H7 (cell line): ENCODE measurements around the gene CD8B2. TPM values are rescaled to one million over a fixed set of nuclear protein-coding genes. Genes with fewer than 3 reads are reported as not detected.
"Not testable (repeated sequence)": the region's sequence is repeated elsewhere in the genome, so short reads cannot be mapped to it uniquely, and the experiment has no call there.

ENCODE experiments used
- DNase-seq: peaks from one replicate; pipeline ENCODE4 v3.0.0; 2012
- H3K27me3 ChIP-seq: 2 replicates; pipeline ENCODE4 v1.6.0; 2011; ENCODE audit warnings: mild to moderate bottlenecking, low read length; ENCODE audit not compliant: control insufficient read depth, insufficient read depth
- H3K36me3 ChIP-seq: replicated peaks from 2 replicates; pipeline ENCODE4 v1.5.1; 2011; ENCODE audit warnings: low read length; ENCODE audit not compliant: control insufficient read depth, insufficient read depth
- H3K4me3 ChIP-seq: 2 replicates; pipeline ENCODE4 v1.5.1; 2011; ENCODE audit warnings: low read depth, mild to moderate bottlenecking, control low read depth, low read length, moderate library complexity; ENCODE audit not compliant: insufficient read depth
- total RNA-seq: library from RNA; depleted of rRNA; stranded (reverse); fragments of >200 nt; shearing (Covaris generic); gene quantifications from 2 replicates; pipeline ENCODE4 v1.2.3, GENCODE V29; 2014

CD8B2 gene
- total RNA-seq, 1 experiment from 2014 or later: not detected

DNA sequence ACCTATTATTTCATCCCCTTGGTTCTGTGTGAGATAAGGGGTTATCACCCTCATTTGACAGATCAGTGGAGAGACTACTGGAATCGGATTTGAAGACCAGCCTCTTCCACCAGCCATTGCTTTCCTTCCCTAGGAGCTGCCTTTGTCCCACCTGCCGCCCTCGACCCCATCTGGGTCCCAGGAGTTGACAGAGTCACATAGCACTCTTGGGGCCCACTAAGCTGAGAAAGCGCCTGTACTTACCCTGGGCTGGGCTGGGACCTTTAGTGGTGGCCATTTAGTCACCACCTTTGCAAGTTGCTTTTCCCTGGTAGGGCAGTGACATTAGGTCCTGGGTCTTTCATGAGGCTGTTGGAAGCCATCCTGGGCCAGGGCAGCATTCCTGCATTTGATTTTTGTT is 17.6 kb downstream of the CD8B2 start:
- not testable (repeated sequence) for DNase-seq, H3K36me3 ChIP-seq, H3K27me3 ChIP-seq, H3K4me3 ChIP-seq

DNA sequence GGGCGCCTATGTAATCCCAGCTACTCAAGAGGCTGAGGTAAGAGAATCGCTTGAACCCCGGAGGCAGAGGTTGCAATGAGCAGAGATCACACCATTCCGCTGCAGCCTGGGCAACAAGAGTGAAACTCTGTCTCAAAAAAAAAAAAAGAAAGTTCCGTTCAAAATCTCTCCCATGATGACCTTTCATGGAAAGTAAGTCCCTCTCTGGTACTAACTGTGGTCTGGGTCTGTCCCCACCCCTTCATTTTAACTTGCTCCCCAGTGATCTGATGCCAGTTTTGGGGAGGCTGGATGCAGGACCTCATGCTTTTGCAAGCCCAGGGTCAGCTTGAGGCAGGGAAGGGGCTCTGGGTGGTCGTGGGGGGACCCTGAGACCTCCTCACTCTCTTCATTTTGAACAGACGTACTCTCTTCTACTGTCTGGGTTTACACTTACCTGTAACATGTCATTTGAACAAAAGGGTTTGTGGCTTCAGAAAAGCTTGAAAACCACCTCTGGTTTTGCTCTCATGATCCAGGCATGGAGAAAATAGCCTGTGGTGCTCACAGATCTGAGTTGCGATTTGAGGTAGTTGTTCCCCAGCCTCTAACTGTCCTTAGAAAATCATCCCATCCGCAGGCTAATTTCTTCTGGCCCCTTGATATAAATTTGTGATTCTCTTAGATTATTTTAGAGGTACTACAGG is 19.0 kb downstream of the CD8B2 start:
- not testable (repeated sequence) for H3K27me3 ChIP-seq, DNase-seq, H3K4me3 ChIP-seq, H3K36me3 ChIP-seq

DNA sequence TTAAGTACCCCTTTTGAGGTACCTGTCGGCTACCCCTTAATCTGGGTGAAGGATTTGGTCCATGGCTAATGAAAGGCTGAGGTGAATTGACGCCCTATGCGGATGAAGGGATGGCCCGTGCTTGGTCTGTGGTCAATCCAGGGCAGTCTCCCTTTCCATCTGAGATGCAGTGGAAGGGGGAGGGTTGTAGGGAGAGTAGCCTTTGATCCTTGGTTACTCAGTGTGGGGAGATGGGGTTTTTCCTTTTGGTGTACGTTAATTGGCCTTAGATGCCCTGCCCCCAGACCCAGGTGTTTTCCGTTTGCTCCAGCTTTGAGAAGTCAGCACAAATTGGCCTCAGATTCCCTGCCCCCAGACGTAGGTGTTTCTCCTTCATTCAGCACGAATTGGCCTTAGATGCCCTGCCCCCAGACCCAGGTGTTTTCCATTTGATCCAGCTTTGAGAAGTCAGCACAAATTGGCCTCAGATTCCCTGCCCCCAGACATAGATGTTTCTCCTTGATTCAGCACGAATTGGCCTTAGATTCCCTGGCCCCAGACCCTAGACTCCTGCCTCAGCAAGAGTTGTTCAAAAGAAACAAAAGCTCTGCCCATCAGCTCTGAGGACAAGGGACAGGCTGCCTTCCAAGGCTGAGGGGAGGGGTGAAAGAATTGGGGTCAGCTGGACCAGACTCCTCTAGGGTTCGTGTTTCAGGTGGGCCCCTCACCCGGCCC is 21.7 kb downstream of the CD8B2 start:
- not testable (repeated sequence) for H3K27me3 ChIP-seq, DNase-seq, H3K4me3 ChIP-seq, H3K36me3 ChIP-seq

DNA sequence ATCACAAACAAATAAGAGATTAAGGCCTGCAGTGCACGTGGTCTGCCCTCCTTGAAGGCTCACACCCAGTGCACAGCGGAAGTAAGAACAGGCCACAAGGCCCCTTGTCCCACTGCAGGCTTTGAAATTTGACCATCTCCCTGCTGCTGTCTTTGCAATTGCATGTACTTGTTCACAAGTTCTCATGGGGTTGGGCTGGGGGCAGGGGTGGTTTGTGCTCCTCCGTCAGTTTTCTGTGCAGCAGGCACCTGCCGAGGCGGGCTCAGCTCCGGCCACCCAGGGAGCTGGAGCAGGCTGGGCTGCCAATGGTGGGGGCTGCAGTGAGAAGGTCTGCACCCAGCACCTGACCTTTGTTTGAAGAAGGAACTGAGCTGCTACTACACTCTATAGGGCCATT is 22.2 kb downstream of the CD8B2 start:
- H3K27me3 ChIP-seq, DNase-seq, H3K36me3 ChIP-seq, H3K4me3 ChIP-seq: not testable (repeated sequence)

DNA sequence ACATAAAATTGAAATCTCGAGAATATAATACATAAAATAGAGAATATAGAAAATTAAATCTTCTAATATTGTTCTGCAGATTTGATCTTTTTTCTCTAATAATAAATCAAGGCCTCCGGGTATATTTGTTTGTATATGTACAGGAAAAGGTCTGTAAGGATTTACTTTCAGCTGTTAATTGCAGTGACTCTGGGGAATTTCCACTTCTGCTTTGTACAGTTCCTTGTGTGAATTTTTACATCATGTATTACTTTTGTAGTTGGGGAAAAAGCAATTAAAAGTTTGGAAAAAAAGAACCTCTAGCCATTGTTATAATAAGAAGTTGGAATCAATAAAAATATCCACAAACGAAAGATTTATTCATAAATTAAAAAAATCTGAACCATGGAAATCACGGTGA is 23.6 kb downstream of the CD8B2 start:
- H3K4me3 ChIP-seq, H3K36me3 ChIP-seq, H3K27me3 ChIP-seq, DNase-seq: not testable (repeated sequence)

DNA sequence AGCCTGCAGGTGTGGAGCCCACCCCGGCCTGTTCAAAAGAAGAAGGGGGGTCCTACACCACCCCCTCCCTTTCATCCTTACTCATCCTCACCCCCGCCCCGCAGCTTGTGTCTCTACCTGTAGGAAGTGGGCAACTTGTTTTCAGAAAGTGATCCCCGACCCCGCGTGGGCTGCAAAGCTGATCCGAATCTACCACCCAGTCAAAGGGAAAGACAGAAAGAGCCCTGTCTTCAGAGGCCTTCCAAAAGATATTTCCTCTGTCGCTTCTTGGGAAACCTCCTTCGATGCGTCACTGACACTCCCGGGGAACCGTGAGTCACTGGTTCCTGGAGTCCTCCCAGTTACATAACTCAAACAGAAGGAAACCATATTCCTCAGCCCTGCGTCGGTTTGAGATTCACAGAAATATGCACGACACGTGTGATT is 24.3 kb downstream of the CD8B2 start:
- H3K4me3 ChIP-seq, H3K36me3 ChIP-seq, DNase-seq, H3K27me3 ChIP-seq: not testable (repeated sequence)

DNA sequence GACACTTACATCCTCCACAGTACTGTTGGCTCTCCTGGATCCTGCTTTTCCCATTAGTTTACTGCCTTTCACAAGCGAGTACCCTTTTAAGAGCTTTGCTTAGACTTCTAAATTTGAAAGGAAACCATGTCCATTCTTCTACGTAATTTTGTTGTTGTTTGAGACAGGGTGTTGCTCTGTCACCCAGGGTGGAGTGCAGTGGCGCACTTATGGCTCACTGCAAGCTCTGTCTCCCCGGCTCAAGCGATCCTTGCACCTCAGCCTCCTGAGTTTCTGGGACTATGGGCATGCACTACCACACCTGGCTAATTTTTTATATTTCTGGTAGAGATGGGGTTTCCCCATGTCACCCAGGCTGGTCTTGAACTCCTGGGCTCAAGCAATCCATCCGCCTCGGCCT is 24.8 kb downstream of the CD8B2 start:
- H3K36me3 ChIP-seq, H3K4me3 ChIP-seq, H3K27me3 ChIP-seq, DNase-seq: not testable (repeated sequence)

DNA sequence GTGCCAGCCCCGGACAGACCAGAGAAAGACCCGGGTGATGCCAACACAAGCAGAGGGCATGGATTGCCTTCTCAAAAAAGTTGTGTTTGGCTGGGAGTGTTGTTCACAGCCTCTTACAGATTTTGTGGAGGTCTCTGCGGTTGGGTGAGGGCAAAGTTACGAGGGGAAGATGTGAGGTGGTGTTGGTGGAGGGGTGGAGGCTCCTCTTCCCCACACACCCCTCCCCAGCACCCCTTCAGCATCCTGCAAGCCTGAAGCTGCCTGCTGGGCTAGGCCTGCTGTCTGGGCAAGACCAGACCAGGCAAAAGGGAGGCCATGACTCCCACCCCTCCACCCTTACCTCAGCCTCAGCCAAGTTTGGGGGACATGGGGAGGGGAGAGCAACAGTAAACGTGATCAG is 26.2 kb downstream of the CD8B2 start:
- not testable (repeated sequence) for H3K4me3 ChIP-seq, DNase-seq, H3K36me3 ChIP-seq, H3K27me3 ChIP-seq

DNA sequence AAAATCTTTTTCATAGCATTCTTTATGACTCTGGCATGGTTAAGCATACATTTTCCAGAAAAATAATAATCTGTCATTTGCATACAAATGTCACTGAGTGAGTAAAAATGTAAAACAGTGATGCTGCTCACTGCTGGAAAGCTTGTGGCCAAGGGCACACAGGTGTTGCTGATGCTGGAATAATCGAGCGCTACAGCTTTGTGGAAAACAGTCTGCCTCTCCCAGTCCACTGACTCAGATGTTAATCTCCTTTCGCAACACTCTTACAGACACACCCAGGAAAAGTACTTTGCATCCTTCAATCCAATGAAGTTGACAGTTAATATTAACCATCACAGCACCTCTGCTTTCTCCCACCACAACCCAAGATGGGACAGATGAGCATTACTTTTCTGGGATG is 27.7 kb downstream of the CD8B2 start:
- not testable (repeated sequence) for H3K27me3 ChIP-seq, DNase-seq, H3K4me3 ChIP-seq, H3K36me3 ChIP-seq

DNA sequence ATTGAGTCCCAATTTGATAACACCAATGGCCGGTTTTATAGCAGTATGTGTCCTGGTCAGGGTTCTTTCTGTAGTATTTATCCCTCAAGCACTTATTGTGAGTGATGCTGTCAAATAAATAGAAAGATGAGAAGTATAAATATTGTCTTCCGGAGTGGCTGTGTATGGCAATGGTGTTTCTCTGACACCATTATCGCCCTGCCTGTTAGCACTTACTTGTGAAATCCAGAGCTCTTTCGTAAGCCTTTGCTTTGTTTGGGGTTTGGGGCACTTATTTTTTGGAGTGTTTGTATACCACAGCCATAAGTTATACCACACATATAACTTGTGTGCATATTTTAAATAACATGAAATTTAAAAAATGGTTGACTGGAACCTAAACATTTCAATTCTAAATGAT is 29.3 kb downstream of the CD8B2 start:
- no peak overlapping the region for H3K4me3 ChIP-seq
- no peaks in the 10 kb centered on the region for H3K27me3 ChIP-seq
- H3K36me3 ChIP-seq: no peaks in the 10 kb centered on the region
- DNase-seq: no peak

DNA sequence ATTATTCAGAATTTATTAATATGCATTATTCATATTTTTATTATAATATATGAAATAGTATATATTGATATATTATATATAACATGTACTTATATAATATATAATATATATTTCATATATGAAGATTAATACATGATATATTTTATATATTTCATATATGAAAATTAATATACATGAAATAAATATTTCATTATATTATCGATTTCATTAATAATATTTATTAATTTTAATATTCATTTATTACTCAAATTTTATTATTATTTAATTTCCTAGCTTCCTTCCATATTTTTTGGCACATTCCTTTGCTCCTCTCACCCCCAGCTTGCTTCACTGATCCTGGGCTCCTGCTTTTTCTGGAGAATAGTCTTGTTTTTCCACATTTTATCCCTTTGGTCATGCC is 29.7 kb downstream of the CD8B2 start:
- H3K4me3 ChIP-seq: no peak overlapping the region
- H3K36me3 ChIP-seq: no peaks in the 10 kb centered on the region
- no peaks in the 10 kb centered on the region for H3K27me3 ChIP-seq
- DNase-seq: no peak

DNA sequence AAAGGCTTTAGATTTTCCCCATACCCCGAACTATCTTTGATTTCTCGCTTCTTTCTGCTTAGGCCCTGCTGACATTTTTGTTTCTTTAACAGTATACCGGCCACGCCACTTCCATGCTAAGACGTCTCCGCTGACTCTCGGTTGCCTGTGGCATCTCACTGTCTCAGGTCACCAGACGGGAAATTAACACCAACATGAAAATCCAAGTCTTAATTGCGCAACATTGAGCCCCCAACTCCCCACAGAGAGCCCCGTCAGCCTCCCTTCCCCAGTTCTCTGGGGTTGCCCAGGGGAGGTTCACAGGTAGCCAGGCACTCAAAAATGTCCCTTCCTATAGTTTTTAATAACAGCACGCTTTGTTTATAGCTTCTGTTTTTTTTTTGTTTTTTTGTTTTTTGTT is 30.2 kb downstream of the CD8B2 start:
- Histone ChIP-seq H3K36me3 (no peaks in the 10 kb centered on the region), H3K4me3 (no peak overlapping the region), H3K27me3 (no peaks in the 10 kb centered on the region)
- DNase-seq: no peak

DNA sequence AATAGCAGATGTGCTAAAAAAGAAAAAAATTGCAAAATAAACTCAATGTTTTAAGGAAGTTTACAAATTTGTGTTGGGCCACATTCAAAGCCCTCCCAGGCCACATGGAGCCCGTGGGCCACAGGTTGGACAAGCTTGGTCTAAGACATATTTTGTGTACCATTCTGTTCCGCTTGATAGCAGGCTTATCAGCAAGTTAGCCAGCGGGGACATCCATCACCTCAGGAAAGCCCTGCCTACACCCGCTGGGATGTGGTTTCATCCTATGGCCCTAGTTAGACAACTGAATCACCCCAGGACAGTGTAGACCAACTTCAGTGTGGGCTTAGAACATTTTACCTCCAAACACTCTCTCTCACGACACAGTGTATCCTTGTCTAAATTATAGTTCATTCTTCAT is 32.6 kb downstream of the CD8B2 start:
- no peak for DNase-seq
- Histone ChIP-seq H3K36me3 (no peaks in the 10 kb centered on the region), H3K27me3 (no peaks in the 10 kb centered on the region), H3K4me3 (no peak overlapping the region)

DNA sequence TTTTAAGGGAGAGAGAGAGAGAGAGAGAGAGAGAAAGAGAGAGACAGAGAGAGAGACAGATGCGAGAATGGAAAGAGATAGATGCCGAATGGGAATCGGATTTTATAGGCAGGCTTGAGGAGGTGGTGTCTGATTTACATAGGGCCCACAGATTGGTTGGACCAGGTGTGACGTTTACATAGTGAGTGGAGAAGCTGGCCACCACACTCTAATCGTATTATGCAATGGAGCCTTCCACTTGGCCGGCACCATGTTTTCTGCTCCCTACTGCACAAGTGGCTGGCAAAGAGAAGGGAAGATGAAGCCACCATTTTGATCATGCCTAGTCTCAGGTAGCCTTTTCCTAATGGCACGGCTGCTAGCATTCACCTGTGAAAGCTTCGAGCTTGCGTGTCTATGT is 33.9 kb downstream of the CD8B2 start:
- no peak for DNase-seq
- H3K4me3 ChIP-seq: no peak overlapping the region
- no peaks in the 10 kb centered on the region for H3K36me3 ChIP-seq
- no peaks in the 10 kb centered on the region for H3K27me3 ChIP-seq

DNA sequence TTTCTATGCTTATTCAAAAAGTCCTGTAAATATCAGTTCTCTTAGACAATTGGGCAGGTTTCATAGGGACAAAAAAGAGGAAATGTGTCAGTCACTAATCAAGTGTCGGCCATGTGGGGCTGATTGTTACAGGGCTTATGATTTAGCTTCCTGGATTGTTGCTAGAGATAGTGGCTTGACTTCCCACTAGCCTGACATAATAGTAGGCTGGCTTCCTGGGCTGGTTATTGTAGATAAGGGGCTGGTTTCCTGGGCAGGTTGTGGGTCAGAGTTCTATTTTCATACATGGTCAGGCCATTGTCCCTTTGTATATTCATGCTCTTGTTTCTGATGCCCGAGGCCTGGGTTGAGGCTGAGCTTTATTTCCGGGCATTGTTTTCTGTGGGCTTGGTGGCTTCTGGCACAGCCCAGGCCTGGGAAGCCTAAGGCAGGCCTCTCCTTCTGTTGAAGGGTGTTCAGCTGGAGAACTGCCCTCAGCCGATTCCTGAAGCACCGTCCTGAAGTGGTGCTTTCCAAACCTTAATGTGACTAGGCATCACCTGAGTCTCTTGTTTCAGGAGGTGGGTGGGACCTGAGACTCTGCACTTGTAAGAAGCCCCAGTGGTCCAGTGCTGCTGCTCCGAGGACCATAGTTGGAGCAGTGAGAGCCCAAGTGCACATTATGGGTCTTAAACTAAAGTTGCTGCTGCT is 37.0 kb downstream of the CD8B2 start:
- no peak overlapping the region for H3K4me3 ChIP-seq
- H3K27me3 ChIP-seq: no peaks in the 10 kb centered on the region
- no peak for DNase-seq
- no peaks in the 10 kb centered on the region for H3K36me3 ChIP-seq
